Choroid plexus epithelial cell (primary cell): ENCODE data around the gene LRP1-AS.

Source experiments
- DNase-seq: peaks from one replicate; pipeline ENCODE4 v3.0.0-alpha.2; 2010; ENCODE audit warnings: low read depth
- H3K4me3 ChIP-seq: 2 replicates; pipeline ENCODE4 v1.5.1; 2011; ENCODE audit warnings: low read depth, mild to moderate bottlenecking, control low read depth, low read length, moderate library complexity
- CTCF ChIP-seq: conservative IDR thresholded peaks from 2 replicates; pipeline ENCODE4 v1.5.1; 2011; ENCODE audit warnings: low read depth, mild to moderate bottlenecking, control low read depth, inconsistent platforms, low read length, moderate library complexity

Gene LRP1-AS

GRCh38 chr12:57160741-57161140 is 13.3 kb upstream of the LRP1-AS start:
- TF ChIP-seq CTCF, result no peak
- no peak for DNase-seq
- no peak overlapping the region for H3K4me3 ChIP-seq

- no peak for DNase-seq
- no peak overlapping the region for H3K4me3 ChIP-seq
- no peak for TF ChIP-seq CTCF
Observed at GRCh38 chr12:57160040-57160439, 12.6 kb upstream of the LRP1-AS start.

- no peak for DNase-seq
- H3K4me3 ChIP-seq, result no peak overlapping the region
- no peak for TF ChIP-seq CTCF
Observed at GRCh38 chr12:57159311-57159710, 11.9 kb upstream of the LRP1-AS start.

GRCh38 chr12:57158665-57159064 is 11.2 kb upstream of the LRP1-AS start:
- no peak overlapping the region for H3K4me3 ChIP-seq
- DNase-seq, result no peak
- no peak for TF ChIP-seq CTCF

- no peak for DNase-seq
- H3K4me3 ChIP-seq, result no peak overlapping the region
- no peak for TF ChIP-seq CTCF
Observed at GRCh38 chr12:57158186-57158585, 10.8 kb upstream of the LRP1-AS start.

- TF ChIP-seq CTCF, result no peak
Observed at GRCh38 chr12:57157588-57158173, 10.3 kb upstream of the LRP1-AS start.

GRCh38 chr12:57156701-57157403 is 9.4 kb upstream of the LRP1-AS start:
- no peak overlapping the region for H3K4me3 ChIP-seq
- no peak for TF ChIP-seq CTCF
- DNase-seq, result no peak

More at GRCh38 chr12:57157588-57158173, 10.3 kb upstream of the LRP1-AS start:
- no peak for DNase-seq
- H3K4me3 ChIP-seq, result no peak overlapping the region
